Islet precursor cell (in vitro differentiated cells): Measurements from ENCODE around the gene GNB4.

Experiments
- DNase-seq: peaks from one replicate; pipeline ENCODE4 v3.0.0-alpha.2; 2018

The GNB4 gene

GRCh38 chr3:179347345-179348194 is 103.7 kb downstream of the GNB4 start, which contains the start of gene MFN1:
Gene MFN1 (plus strand): TSS chr3:179347709. CDS start chr3:179348852, 1,143 bp downstream.
- peak; percentile 98 for DNase-seq
